Loucy (cell line): Measurements from ENCODE around the gene AMIGO2.

Experiments
- H2AFZ ChIP-seq: fragments of 200-600 bp; sonication (generic); 2 replicates; pipeline ENCODE4 v1.6.0; 2016; ENCODE audit warnings: antibody characterized with exemption, mild to moderate bottlenecking, low read length, moderate library complexity
- H3F3A ChIP-seq: fragments of 200-600 bp; 2 replicates; pipeline ENCODE4 v1.6.0; 2016; ENCODE audit warnings: antibody characterized with exemption, low read depth, mild to moderate bottlenecking
- H3K27me3 ChIP-seq: fragments of 200-600 bp; sonication (generic); 2 replicates; pipeline ENCODE4 v1.6.1; 2014; ENCODE audit warnings: low read length, mild to moderate bottlenecking; ENCODE audit not compliant: insufficient read depth, poor library complexity, severe bottlenecking
- H3K36me3 ChIP-seq: fragments of 200-600 bp; sonication (generic); 2 replicates; pipeline ENCODE4 v1.6.1; 2016; ENCODE audit warnings: low read length; ENCODE audit not compliant: insufficient read depth
- H3K4me1 ChIP-seq: fragments of 200-600 bp; sonication (generic); 2 replicates; pipeline ENCODE4 v1.5.1; 2014; ENCODE audit warnings: low read length, mild to moderate bottlenecking; ENCODE audit not compliant: insufficient read depth, poor library complexity, severe bottlenecking
- H3K4me2 ChIP-seq: fragments of 200-600 bp; sonication (generic); 2 replicates; pipeline ENCODE4 v1.6.0; 2014; ENCODE audit warnings: antibody characterized with exemption, low read length, low read depth, mild to moderate bottlenecking; ENCODE audit not compliant: poor library complexity, severe bottlenecking
- H3K4me3 ChIP-seq: fragments of 200-600 bp; sonication (generic); 2 replicates; pipeline ENCODE4 v1.5.1; 2014; ENCODE audit warnings: low read length, mild to moderate bottlenecking, mixed read lengths; ENCODE audit not compliant: poor library complexity, severe bottlenecking
- H3K79me2 ChIP-seq: fragments of 200-600 bp; sonication (generic); 2 replicates; pipeline ENCODE4 v1.6.1; 2014; ENCODE audit warnings: low read length; ENCODE audit not compliant: insufficient read depth
- H3K9ac ChIP-seq: fragments of 200-600 bp; sonication (generic); 2 replicates; pipeline ENCODE4 v1.6.0; 2014; ENCODE audit warnings: mild to moderate bottlenecking, low read depth, low read length, moderate library complexity; ENCODE audit not compliant: poor library complexity, severe bottlenecking
- H3K9me2 ChIP-seq: fragments of 200-600 bp; sonication (generic); replicated peaks from 2 replicates; pipeline ENCODE4 v1.6.1; 2016; ENCODE audit warnings: low read depth, low read length, mixed read lengths
- H3K9me3 ChIP-seq: fragments of 200-600 bp; sonication (generic); 2 replicates; pipeline ENCODE4 v1.6.1; 2014; ENCODE audit warnings: mild to moderate bottlenecking, antibody characterized with exemption, low read length, low read depth; ENCODE audit not compliant: insufficient read depth
- H4K20me1 ChIP-seq: fragments of 200-600 bp; sonication (generic); 2 replicates; pipeline ENCODE4 v1.6.0; 2014; ENCODE audit warnings: antibody characterized with exemption, low read length, mild to moderate bottlenecking; ENCODE audit not compliant: insufficient read depth, poor library complexity, severe bottlenecking
- EZH2phosphoT487 ChIP-seq: fragments of 200-600 bp; IDR thresholded peaks from 2 replicates; pipeline ENCODE4 v1.6.1; 2018; ENCODE audit warnings: antibody characterized with exemption, mild to moderate bottlenecking, moderate library complexity, borderline replicate concordance
- TF ChIP-seq, protein P1 (sequence below): fragments of 200-600 bp; sonication (generic); conservative IDR thresholded peaks from 2 replicates; pipeline ENCODE4 v1.5.1; 2014; ENCODE audit warnings: mild to moderate bottlenecking, antibody characterized with exemption, low read length

Gene AMIGO2

DNA sequence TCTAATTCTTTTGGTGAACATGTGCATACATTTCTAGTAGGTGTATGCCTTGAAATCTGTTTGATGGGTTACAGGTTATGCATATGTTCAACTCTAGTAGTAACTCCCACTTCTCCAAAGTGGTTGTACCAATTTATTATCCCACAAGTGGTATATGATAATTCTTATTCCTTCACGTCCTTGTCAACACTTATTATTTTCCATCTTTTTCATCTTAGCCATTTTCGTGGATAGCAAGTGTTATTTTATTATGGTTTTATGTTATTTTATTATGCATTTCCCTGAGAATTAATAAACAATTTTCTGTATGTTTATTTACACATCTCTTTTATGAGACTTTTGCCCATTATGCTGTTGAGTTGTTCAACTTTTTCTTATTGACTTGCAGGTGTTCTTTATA lies 11.2 kb upstream of the AMIGO2 start:
- Histone ChIP-seq H4K20me1 (no peaks in the 10 kb centered on the region), H3K9me2 (no peaks in the 10 kb centered on the region), H3K9me3 (no peaks in the 10 kb centered on the region), H3K9ac (no peak overlapping the region), H3K4me3 (no peak overlapping the region), H3K36me3 (no peaks in the 10 kb centered on the region; the same call in 1 of the 2 replicates), H3K27me3 (no peaks in the 10 kb centered on the region), H2AFZ (no peak overlapping the region), H3K79me2 (no peaks in the 10 kb centered on the region), H3K4me1 (peaks cover 22% of the 10 kb centered on the region), H3K4me2 (no peak overlapping the region), H3F3A (no peaks in the 10 kb centered on the region)
- TF ChIP-seq, protein P1, sequence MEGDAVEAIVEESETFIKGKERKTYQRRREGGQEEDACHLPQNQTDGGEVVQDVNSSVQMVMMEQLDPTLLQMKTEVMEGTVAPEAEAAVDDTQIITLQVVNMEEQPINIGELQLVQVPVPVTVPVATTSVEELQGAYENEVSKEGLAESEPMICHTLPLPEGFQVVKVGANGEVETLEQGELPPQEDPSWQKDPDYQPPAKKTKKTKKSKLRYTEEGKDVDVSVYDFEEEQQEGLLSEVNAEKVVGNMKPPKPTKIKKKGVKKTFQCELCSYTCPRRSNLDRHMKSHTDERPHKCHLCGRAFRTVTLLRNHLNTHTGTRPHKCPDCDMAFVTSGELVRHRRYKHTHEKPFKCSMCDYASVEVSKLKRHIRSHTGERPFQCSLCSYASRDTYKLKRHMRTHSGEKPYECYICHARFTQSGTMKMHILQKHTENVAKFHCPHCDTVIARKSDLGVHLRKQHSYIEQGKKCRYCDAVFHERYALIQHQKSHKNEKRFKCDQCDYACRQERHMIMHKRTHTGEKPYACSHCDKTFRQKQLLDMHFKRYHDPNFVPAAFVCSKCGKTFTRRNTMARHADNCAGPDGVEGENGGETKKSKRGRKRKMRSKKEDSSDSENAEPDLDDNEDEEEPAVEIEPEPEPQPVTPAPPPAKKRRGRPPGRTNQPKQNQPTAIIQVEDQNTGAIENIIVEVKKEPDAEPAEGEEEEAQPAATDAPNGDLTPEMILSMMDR: no peak
- no peak for TF ChIP-seq EZH2phosphoT487

DNA sequence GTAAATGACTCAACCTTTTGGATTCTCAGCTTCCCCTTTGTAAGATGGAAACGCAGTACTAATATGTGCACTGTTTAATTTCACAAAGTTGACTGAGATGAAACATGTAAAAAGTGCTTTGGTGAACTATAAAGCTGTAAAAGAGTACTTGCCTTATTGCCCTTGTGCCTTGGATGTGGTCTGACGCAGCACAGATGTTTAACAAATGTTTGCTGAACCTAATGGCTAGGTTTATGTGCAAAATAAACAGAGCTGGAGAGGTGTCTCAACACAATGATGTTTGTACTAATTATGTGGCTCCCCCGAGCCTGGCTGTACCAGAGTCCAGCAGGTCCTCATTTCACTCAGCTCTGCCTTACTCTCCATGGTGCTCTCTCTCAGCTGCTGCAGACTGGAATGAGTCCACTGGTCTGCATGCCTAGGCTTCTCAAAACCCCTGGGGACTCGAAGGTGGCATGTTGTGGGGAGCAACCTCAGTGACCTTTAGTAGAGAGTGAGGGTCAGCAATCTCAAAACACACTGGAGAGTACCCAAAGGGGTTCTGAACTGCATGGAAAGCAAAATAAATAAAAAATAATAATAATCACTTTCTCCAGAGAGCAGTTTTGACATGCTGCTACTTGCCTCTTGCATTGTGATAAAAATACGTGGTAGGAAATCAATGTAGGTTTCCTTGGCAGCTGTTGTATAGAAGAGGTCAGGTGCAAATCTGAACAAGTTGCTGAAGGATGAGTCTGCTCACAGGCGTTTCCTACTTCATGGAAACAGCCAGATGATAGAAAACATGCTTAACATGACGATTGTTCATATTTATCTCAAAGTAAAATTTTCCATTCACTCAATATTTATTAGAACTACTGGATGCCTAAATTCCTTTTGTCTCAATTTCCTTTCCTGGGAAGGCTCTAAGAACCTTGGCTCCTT lies 8.5 kb upstream of the AMIGO2 start:
- no peaks in the 10 kb centered on the region; the same call in 1 of the 2 replicates for H3K36me3 ChIP-seq
- H2AFZ ChIP-seq: 0 out of 2 replicates have a peak overlapping the region, but pooled peaks have one; percentile 14
- peaks cover 32% of the 10 kb centered on the region for H3K4me1 ChIP-seq
- no peaks in the 10 kb centered on the region for H4K20me1 ChIP-seq
- H3F3A ChIP-seq: no peaks in the 10 kb centered on the region
- no peak for TF ChIP-seq EZH2phosphoT487
- TF ChIP-seq, protein P1: no peak
- H3K4me3 ChIP-seq: no peak overlapping the region
- peak overlapping the region; percentile 7 for H3K4me2 ChIP-seq
- no peaks in the 10 kb centered on the region for H3K79me2 ChIP-seq
- no peaks in the 10 kb centered on the region for H3K27me3 ChIP-seq
- H3K9me3 ChIP-seq: no peaks in the 10 kb centered on the region
- H3K9me2 ChIP-seq: no peaks in the 10 kb centered on the region
- peak overlapping the region; percentile 50 for H3K9ac ChIP-seq

DNA sequence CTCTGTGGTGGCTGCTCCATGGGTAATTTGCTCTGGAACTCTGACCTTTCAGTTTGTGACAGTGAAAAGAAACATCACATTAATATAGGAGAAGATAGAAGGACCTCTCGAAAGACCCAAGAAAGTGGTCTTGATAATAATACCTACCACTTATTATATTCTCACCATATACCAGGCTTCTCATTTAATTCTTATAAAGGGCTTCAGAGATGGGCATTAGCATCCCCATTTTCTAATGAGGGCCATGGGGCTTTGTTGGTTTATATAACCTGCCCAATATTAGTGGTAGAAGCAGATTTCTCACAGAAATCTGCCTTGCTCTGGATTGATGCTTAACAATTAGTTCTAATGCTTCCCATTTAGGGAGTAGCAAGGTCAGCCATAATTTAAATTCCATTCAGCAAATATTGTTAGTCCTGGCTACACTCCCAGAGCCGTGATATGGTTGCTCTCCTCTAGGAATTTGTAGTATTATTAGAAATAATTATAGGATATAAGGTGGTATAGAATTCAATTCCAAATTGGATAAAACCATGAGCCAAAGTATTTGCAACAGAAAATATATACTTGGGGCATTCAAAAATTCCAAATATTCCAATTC lies 7.4 kb upstream of the AMIGO2 start:
- H3K9ac ChIP-seq: no peak overlapping the region
- H4K20me1 ChIP-seq: no peaks in the 10 kb centered on the region
- H3K79me2 ChIP-seq: no peaks in the 10 kb centered on the region
- H3K4me2 ChIP-seq: no peak overlapping the region
- H3K4me3 ChIP-seq: no peak overlapping the region
- peaks cover 33% of the 10 kb centered on the region for H3K4me1 ChIP-seq
- no peaks in the 10 kb centered on the region for H3K9me3 ChIP-seq
- H2AFZ ChIP-seq: no peak overlapping the region
- no peaks in the 10 kb centered on the region for H3K27me3 ChIP-seq
- TF ChIP-seq, protein P1: no peak
- TF ChIP-seq EZH2phosphoT487: no peak
- H3K36me3 ChIP-seq: no peaks in the 10 kb centered on the region; the same call in 1 of the 2 replicates
- H3F3A ChIP-seq: peaks cover under 1% of the 10 kb centered on the region; the same call in 1 of the 2 replicates
- H3K9me2 ChIP-seq: no peaks in the 10 kb centered on the region
